Spinal cord (tissue), 10 donors: ENCODE results near the gene SH3RF3. TPM values are rescaled to one million over a fixed set of nuclear protein-coding genes. Genes with fewer than 3 reads are reported as not detected.

Source experiments
- DNase-seq, 6 donors: peaks; one replicate each; pipeline versions ENCODE4 v3.0.0 to v3.0.0-alpha.2; 2013 to 2015; ENCODE audit warnings: low spot score in 6 of 6, low read depth in 4 of 6
- H3K27ac ChIP-seq: one replicate; pipeline ENCODE4 v1.5.1; 2013; ENCODE audit warnings: low read depth, low read length, control low read depth
- H3K27me3 ChIP-seq: one replicate; pipeline ENCODE4 v1.6.1; 2013; ENCODE audit warnings: low read length; ENCODE audit not compliant: control insufficient read depth, insufficient read depth
- H3K36me3 ChIP-seq: one replicate; pipeline ENCODE4 v1.6.1; 2013; ENCODE audit warnings: low read length; ENCODE audit not compliant: control insufficient read depth, insufficient read depth
- H3K4me1 ChIP-seq: one replicate; pipeline ENCODE4 v1.6.1; 2013; ENCODE audit warnings: low read length; ENCODE audit not compliant: control insufficient read depth, insufficient read depth
- H3K4me3 ChIP-seq: one replicate; pipeline ENCODE4 v1.5.1; 2013; ENCODE audit warnings: low read depth, low read length, control low read depth
- H3K9me3 ChIP-seq: one replicate; pipeline ENCODE4 v1.6.1; 2013; ENCODE audit warnings: low read length; ENCODE audit not compliant: control insufficient read depth, insufficient read depth
- WGBS: methylation state at CpG from one replicate; pipeline ENCODE4 v1.1.5; 2013; ENCODE audit warnings: missing lambda C conversion rate; ENCODE audit not compliant: insufficient coverage; 5-methylcytosine and 5-hydroxymethylcytosine counted together
- polyA plus RNA-seq, 2 donors: library from polyadenylated mRNA; unstranded; fragments of 120-200 nt; gene quantifications; one replicate each; pipeline ENCODE4 v1.2.1, GENCODE V29; 2013; ENCODE audit not compliant: insufficient read length in 2 of 2
- total RNA-seq, 2 donors: library from RNA; depleted of rRNA in 1 of 2; stranded (reverse); fragments of 120-200 nt in 1 of 2; fragments of >200 nt in 1 of 2; gene quantifications; one replicate each; pipeline versions ENCODE4 v1.2.3 to v1.2.4, GENCODE V29; 2013 to 2014
- donor health status: healthy.

The SH3RF3 gene
- total and polyA plus RNA-seq, 4 donors, result 4.8 to 11.8 (median 7.8) TPM

DNA sequence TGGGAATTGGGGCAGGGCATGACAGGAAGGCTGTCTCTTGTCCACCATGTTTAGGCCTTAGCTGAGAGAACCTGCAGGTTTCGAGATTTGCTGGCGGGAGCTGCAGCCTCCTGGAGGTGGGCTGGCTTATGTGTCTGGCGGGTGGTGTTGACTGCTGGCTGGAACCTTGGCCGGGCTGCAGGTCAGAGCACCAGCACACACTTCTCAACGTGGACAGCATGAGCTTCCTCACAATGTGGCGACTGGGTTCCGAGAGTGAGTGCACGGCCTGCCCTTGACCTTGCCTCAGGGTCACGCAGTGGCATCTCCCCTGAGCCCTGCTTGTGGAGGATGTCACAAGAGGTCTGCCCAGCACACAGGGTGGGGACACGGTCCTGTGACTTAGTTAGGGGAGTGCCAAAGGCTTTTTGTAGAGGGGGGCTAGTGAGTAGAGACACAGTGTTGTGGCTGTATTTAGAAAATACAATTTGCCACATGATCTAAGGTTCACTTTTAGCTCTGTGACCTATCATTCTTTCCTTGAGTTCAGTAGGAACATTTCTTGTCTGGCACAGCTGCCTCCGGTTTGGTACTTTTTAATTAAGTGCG lies 350.0 kb downstream of the SH3RF3 start:
- DNase-seq, result no peak
- Histone ChIP-seq H3K4me1 (peaks cover 35% of the 10 kb centered on the region), H3K9me3 (no peaks in the 10 kb centered on the region), H3K27ac (no peak overlapping the region), H3K36me3 (peaks cover 3% of the 10 kb centered on the region), H3K4me3 (no peak overlapping the region), H3K27me3 (peaks cover 2% of the 10 kb centered on the region)
- WGBS, result 89% methylated on average over 11 of the region's 12 CpGs

DNA sequence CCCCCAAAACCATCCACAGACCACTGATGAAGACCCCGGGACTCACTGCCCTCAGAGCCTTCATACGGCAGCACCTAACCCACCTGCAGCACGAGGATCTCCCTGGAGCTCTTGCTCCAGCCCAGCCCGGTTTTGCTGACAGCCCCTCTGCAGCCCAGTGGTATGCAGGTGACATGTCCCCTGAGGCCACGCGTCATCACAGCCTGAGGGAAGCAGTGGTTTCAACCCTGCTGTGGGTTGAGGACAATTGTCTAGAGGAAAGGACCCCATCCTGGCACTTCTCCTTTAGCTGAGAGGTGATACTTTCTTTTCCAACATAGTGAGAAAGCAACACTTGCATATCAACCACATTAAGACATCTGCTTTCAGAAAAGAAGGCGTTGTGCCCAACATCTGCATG lies 350.8 kb downstream of the SH3RF3 start:
- H3K27me3 ChIP-seq, result peaks cover 2% of the 10 kb centered on the region
- no peak overlapping the region for H3K27ac ChIP-seq
- no peaks in the 10 kb centered on the region for H3K9me3 ChIP-seq
- H3K36me3 ChIP-seq, result peaks cover 3% of the 10 kb centered on the region
- peaks cover 29% of the 10 kb centered on the region for H3K4me1 ChIP-seq
- DNase-seq, result no peak
- WGBS, result 94% methylated on average over 5 of the region's 7 CpGs
- H3K4me3 ChIP-seq, result no peak overlapping the region

DNA sequence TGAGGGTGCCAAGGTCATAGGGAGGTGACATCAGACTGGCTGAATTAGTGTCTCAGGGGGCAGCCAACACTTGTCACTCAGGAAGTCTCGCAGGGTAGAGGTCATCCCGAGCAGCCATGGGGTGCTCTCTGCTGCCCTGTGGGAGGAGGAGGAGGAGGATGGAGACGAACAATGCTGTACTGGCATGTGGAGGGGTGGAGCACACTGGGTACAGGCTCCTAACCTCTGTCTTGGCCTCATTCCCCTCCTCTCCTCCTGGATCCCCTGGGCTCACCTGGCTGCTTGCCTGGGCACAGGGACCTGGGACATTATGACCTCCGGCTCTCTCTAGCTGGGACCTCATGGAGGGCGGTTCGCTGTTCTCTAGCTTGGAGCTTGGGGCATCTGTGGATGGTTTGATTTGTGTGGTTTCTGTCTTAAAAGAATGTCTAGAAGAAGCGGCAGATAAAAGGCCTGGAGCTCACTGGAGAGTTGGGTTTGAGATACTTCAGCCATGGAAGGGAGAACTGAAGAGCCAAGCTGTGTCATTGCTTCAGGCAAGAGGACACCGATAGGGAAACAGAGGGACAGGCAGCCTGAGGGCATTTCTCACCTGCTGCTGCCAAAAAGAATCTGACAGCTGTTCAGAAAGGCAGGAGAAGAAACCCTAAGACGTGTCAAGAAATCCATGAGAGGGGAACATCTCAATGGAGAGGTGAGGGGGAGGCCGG lies 351.6 kb downstream of the SH3RF3 start:
- no peak for DNase-seq
- Histone ChIP-seq H3K9me3 (no peaks in the 10 kb centered on the region), H3K4me3 (no peak overlapping the region), H3K4me1 (peaks cover 24% of the 10 kb centered on the region), H3K27me3 (peaks cover 2% of the 10 kb centered on the region), H3K36me3 (peaks cover 3% of the 10 kb centered on the region), H3K27ac (no peak overlapping the region)
- WGBS, result 91% methylated on average over 8 of the region's 10 CpGs

DNA sequence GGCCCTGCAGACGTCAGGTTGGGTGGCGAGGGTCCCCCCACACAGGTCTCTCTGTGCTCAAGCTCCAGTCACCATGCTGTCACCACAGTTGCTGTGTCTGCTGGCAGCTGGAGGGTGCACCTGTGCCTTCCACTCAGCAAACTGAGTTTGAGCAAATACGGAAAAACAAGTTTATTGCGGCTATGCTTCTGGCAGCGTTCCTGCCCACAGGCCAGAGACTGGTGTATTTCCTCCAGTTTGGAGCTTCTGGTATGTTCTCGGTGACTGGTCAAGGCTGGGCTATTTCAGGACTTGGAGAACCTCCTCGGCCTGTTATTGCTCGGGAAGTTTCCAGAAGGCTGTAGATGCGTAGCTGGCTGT lies 352.2 kb downstream of the SH3RF3 start:
- peak in 1 of 6 donors; percentile 11 for DNase-seq
- peaks cover 24% of the 10 kb centered on the region for H3K4me1 ChIP-seq
- H3K36me3 ChIP-seq, result peaks cover 3% of the 10 kb centered on the region
- H3K27me3 ChIP-seq, result peaks cover 4% of the 10 kb centered on the region
- H3K9me3 ChIP-seq, result no peaks in the 10 kb centered on the region
- H3K27ac ChIP-seq, result no peak overlapping the region
- no peak overlapping the region for H3K4me3 ChIP-seq
- 91% methylated on average over 9 of the region's 9 CpGs for WGBS

DNA sequence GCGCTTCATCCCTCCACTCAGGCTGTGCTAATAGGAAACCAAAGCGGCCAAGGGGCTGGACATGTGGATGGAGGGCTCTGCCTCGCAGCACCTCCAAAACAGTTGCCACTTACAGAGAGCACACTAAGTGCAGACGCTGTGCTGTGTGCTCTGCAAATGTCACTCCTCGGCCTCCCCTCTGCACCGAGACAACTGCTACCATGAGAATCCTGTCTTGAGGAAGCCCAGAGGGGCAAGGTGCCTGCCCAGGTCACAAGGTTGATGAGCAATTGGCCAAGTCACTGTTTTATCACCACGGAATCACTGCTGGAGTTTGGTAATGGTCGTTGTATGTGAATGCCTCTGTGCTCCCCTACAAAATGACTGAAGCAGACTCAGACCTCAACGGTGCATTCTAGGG lies 352.6 kb downstream of the SH3RF3 start:
- 79% methylated on average over 7 of the region's 9 CpGs for WGBS
- Histone ChIP-seq H3K4me3 (no peak overlapping the region), H3K4me1 (peaks cover 27% of the 10 kb centered on the region), H3K27me3 (peaks cover 4% of the 10 kb centered on the region), H3K27ac (no peak overlapping the region), H3K9me3 (no peaks in the 10 kb centered on the region), H3K36me3 (peaks cover 3% of the 10 kb centered on the region)
- DNase-seq, result no peak

DNA sequence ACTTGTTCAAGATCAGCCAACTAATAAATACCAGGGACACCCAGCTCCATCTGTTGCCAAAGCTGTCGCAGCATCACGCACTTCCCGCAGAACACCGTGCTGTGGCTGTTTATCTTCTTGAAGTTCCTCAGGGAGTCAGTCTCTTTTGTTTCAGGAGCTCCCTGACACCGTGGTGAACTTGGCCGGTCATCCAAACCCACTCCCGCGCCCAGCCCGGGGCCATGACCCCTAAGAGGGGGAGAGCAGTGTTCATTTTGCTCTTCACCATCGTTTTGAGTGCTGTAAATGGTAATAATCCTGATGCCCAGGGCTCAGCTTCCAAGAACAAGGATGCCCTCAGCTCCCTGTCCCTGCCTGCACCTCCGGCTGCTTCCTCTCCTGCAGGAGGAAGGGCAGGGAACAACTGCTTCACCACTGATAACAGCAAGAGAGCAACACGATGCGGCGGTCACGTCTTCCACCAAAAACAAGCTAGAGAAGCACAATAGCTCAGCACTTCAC lies 353.4 kb downstream of the SH3RF3 start:
- H3K27ac ChIP-seq, result no peak overlapping the region
- DNase-seq, result peak in 2 of 6 donors; percentile 67 to 78
- peaks cover 2% of the 10 kb centered on the region for H3K27me3 ChIP-seq
- peaks cover 3% of the 10 kb centered on the region for H3K36me3 ChIP-seq
- no peak overlapping the region for H3K4me3 ChIP-seq
- H3K4me1 ChIP-seq, result peaks cover 28% of the 10 kb centered on the region
- H3K9me3 ChIP-seq, result no peaks in the 10 kb centered on the region
- WGBS, result 37% methylated on average over 10 of the region's 15 CpGs

DNA sequence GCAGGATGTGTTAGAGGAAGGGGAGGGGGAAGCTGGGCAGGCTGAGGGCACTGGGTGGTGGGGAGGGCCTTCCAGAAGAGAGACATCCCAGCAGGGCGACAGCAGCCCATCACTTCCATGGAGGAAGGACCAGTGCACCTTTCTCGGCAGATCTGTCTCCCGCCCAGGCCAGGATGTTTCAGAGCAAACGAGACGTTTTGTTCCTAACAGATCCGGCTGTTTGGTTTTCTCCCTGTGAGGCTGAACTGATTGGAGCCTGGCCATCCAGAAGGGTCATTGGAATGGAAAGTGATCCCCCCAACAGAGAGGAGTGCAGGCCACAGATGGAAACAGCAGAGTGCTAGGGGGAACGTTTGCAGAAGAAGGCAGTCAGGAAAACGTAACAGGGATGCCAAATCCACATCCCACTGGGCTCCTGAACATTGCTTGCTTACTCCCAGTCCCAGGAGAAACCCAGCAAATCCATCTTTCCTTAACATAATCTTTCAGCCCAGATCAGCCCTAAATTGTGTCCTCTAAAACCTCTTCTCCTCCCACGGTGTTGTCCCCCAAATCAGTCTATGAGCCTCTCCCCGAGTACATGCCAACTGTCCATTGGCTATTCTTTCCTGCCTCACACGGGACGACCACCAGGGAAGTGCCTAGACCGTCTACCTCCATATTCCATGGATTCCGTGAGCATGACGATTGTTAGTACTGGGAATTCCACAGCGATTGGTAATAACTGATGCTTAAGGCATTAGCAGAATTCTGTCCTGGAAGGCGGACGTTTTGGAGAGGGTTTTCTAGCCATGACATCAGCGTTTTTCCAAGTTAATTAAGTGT lies 357.9 kb downstream of the SH3RF3 start:
- Histone ChIP-seq H3K9me3 (no peaks in the 10 kb centered on the region), H3K27me3 (peaks cover 2% of the 10 kb centered on the region), H3K4me1 (peaks cover 24% of the 10 kb centered on the region), H3K27ac (peak overlapping the region; percentile 68), H3K4me3 (no peak overlapping the region), H3K36me3 (peaks cover 9% of the 10 kb centered on the region)
- peak in 2 of 6 donors; percentile 8 to 63 for DNase-seq
- 66% methylated on average over 10 of the region's 19 CpGs for WGBS

DNA sequence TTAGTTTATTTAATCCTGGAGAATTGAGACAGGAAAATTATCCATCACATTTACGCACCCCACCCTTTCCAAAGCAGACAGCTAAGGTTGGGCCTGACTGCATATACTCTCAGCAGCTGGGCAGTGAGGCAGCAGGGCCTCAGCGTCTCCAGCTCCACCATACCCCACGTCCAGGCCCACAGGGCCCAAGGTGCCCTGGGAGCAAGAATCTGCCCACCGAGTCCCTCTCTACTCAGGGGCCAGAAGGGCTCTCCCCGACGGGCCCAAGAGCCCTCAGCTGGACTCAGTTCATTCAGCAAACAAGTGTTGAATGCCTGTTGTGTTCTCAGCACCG lies 358.5 kb downstream of the SH3RF3 start:
- Histone ChIP-seq H3K27me3 (peaks cover 2% of the 10 kb centered on the region), H3K9me3 (no peaks in the 10 kb centered on the region), H3K4me1 (peaks cover 18% of the 10 kb centered on the region), H3K36me3 (peaks cover 9% of the 10 kb centered on the region), H3K27ac (peak overlapping the region; percentile 68), H3K4me3 (no peak overlapping the region)
- DNase-seq, result no peak
- WGBS, result 78% methylated on average over 7 of the region's 7 CpGs

DNA sequence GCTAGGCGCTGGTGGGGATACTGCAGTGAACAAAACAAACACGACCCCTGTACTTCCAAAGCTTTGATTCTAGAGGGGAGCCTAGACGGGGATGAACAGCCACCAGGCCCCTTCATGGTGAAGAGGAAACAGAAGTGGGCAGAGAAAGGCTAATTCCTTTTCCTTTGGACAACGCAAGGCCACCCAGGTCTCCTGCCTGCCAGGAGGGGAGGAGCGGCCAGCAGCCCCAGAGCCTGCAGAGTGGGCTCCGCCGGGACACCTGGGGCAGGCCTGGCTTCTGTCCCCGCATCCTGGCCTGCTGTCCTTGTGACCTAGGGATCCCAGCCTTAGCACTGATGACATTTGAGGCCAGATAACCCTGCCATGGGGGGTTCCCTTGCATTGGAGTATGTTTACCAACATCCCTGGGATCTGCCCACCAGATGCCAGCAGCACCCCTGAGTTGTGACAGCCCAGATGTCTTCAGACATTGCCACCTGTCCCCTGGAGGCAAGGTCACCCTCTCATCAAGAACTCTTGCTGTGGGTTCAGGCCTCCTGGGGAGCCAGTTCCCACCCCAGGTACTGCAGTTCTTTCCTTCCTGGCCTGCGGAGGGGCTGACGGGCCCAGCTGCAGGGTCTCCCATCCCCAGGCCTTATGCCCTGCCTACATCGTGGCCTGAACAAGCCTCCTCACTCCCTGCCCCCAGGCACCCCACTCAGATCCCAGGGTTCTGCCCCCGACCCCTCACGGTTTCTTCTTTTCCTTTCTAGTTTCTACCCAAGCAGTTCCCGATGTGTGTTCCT lies 359.1 kb downstream of the SH3RF3 start:
- WGBS, result 94% methylated on average over 14 of the region's 14 CpGs
- Histone ChIP-seq H3K27me3 (peaks cover 2% of the 10 kb centered on the region), H3K4me3 (no peak overlapping the region), H3K4me1 (peaks cover 17% of the 10 kb centered on the region), H3K9me3 (no peaks in the 10 kb centered on the region), H3K36me3 (peaks cover 14% of the 10 kb centered on the region), H3K27ac (peak overlapping the region; percentile 68)
- DNase-seq, result no peak
